Left renal pelvis (tissue), 4 donors: ENCODE results near the gene LYAR. TPM values are rescaled to one million over a fixed set of nuclear protein-coding genes. Genes with fewer than 3 reads are reported as not detected.

ENCODE experiments used
- DNase-seq, 4 donors: peaks; one replicate each; pipeline ENCODE4 v3.0.0-alpha.2; 2013; ENCODE audit warnings: low read depth in 4 of 4, low spot score in 3 of 4
- polyA plus RNA-seq, 4 donors: library from polyadenylated mRNA; unstranded; fragments of 120-200 nt; gene quantifications; one replicate each; pipeline ENCODE4 v1.2.1, GENCODE V29; 2013; ENCODE audit not compliant: insufficient read length in 4 of 4

LYAR gene
- polyA plus RNA-seq, 4 donors, result 15.0 to 20.7 (median 20.3) TPM

DNA sequence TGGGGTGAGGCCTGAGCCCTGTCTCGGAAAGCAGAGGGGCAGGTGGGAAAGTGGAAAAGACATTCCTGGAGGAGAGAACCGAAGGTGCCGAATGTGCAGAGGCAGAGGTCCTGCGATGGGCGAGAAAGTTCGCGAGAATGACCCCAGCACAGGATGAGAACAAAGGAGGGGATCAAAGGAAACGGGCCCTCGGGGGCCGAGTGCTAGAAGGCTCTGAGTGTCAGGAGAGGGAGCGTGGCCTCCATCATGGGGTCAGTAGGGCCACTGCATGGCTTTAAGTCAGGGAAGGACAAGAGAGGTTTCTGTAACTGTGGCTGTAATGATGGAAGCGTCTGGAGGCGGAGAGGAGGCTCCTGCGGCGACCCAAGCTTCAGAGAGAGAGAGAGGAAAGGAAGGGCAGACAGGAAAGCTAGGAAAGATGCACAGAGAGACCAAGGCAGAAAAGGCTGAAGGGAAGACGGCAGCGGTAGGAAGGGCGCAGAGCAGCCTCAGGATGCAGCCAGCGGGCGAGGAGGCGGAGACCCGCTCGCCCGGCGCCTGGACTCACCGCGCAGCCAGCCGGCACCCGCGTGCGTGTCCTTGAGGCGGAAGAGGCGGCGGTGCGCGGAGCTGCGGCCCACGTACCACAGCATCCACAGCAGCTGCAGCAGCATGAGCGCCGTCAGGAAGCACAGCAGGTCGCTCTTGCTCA is 63.9 kb downstream of the LYAR start:
- no peak for DNase-seq

Other genes with a start within 250 kb of the LYAR start
- not detected for gene OTOP1, start 63.2 kb downstream of the LYAR start, polyA plus RNA-seq
- 10 to 100 TPM; 39.3 to 60.9 (median 47.9) TPM for gene TMEM128, start 41.9 kb downstream of the LYAR start, polyA plus RNA-seq
- 10 to 100 TPM in 1 of 4 donors, 1 to 10 TPM in 3; 8.5 to 10.4 (median 8.8) TPM for gene ZBTB49, start 97 bp upstream of the LYAR start, polyA plus RNA-seq
- 1 to 10 TPM; 4.4 to 5.4 (median 4.9) TPM for gene NSG1, start 96.9 kb upstream of the LYAR start, polyA plus RNA-seq